Activated CD4-positive, alpha-beta T cell treated with anti-CD3 and anti-CD28 coated beads for 4 hours (primary cell): Measurements from ENCODE around the gene C10orf90.

ENCODE experiments used
- DNase-seq, 2 donors: peaks; one replicate each; pipeline ENCODE4 v3.0.0-alpha.2; 2020

Gene C10orf90

GRCh38 chr10:126671402-126671975, 996 bp upstream of the C10orf90 start:
- no peak for DNase-seq

- no peak for DNase-seq
Observed at GRCh38 chr10:126670895-126671261, 385 bp upstream of the C10orf90 start.

GRCh38 chr10:126669168-126669567, 1.3 kb downstream of the C10orf90 start:
- no peak for DNase-seq

- DNase-seq: no peak
Observed at GRCh38 chr10:126668505-126668904, 2.0 kb downstream of the C10orf90 start.

- no peak for DNase-seq
Observed at GRCh38 chr10:126667568-126667967, 2.9 kb downstream of the C10orf90 start.

- no peak for DNase-seq
Observed at GRCh38 chr10:126665207-126665606, 5.3 kb downstream of the C10orf90 start.

- no peak for DNase-seq
Observed at GRCh38 chr10:126663880-126664279, 6.6 kb downstream of the C10orf90 start.

- DNase-seq: peak in 1 of 2 donors; percentile 8
Observed at GRCh38 chr10:126663328-126663727, 7.2 kb downstream of the C10orf90 start.

- DNase-seq: no peak
Observed at GRCh38 chr10:126661841-126662515, 8.5 kb downstream of the C10orf90 start.

GRCh38 chr10:126661356-126661755, 9.1 kb downstream of the C10orf90 start:
- no peak for DNase-seq

GRCh38 chr10:126659750-126660149, 10.7 kb downstream of the C10orf90 start:
- no peak for DNase-seq

GRCh38 chr10:126658928-126659327, 11.6 kb downstream of the C10orf90 start:
- DNase-seq: no peak

GRCh38 chr10:126654579-126654978, 15.9 kb downstream of the C10orf90 start:
- DNase-seq: no peak

GRCh38 chr10:126651467-126651866, 19.0 kb downstream of the C10orf90 start:
- no peak for DNase-seq

- no peak for DNase-seq
Observed at GRCh38 chr10:126650161-126650560, 20.3 kb downstream of the C10orf90 start.

GRCh38 chr10:126647116-126647515, 23.4 kb downstream of the C10orf90 start:
- no peak for DNase-seq

- no peak for DNase-seq
Observed at GRCh38 chr10:126646110-126646509, 24.4 kb downstream of the C10orf90 start.

GRCh38 chr10:126640401-126640800, 30.1 kb downstream of the C10orf90 start:
- no peak for DNase-seq

- no peak for DNase-seq
Observed at GRCh38 chr10:126639084-126639483, 31.4 kb downstream of the C10orf90 start.

- DNase-seq: no peak
Observed at GRCh38 chr10:126638542-126638941, 32.0 kb downstream of the C10orf90 start.

- no peak for DNase-seq
Observed at GRCh38 chr10:126637501-126637900, 33.0 kb downstream of the C10orf90 start.

- no peak for DNase-seq
Observed at GRCh38 chr10:126634911-126635310, 35.6 kb downstream of the C10orf90 start.

GRCh38 chr10:126634347-126634746, 36.1 kb downstream of the C10orf90 start:
- DNase-seq: no peak

- no peak for DNase-seq
Observed at GRCh38 chr10:126632705-126633104, 37.8 kb downstream of the C10orf90 start.
